HG03064 (cell line): ENCODE results near the gene SPTBN4.
A peak's percentile ranks its signal among the peaks of the same experiment; 100 is the strongest.
"Not testable (repeated sequence)": the region's sequence is repeated elsewhere in the genome, so short reads cannot be mapped to it uniquely, and the experiment has no call there.

Source experiments
- ATAC-seq: cut with Tn5 transposase; IDR thresholded peaks from one replicate; pipeline ENCODE4 v1.9.1; 2021; ENCODE audit warnings: low read depth; ENCODE audit not compliant: unreplicated experiment

Gene SPTBN4

DNA sequence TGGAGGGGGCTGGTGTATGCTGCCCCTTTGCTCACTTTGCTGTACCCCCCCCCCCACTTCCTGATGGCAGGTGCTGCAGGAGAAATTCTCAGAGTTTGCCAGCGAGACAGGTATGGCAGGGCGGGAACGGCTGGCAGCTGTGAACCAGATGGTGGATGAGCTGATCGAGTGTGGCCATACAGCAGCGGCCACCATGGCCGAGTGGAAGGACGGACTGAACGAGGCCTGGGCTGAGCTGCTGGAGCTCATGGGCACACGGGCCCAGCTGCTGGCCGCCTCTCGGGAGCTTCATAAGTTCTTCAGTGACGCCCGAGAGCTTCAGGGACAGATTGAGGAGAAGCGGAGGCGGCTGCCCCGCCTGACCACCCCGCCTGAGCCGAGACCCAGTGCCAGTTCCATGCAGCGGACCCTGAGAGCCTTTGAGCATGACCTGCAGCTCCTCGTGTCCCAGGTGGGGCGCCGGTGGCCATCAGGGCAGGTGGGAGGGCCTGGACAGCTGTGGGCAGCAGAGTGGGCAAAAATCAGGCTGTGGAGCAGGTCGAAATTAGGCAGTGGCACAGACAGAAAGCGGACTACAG lies 90.2 kb downstream of the SPTBN4 start:
- ATAC-seq, result no peak

- no peak for ATAC-seq
Observed at GRCh38 chr19:40559394-40559793, 92.6 kb downstream of the SPTBN4 start.

GRCh38 chr19:40560092-40560507 lies 93.3 kb downstream of the SPTBN4 start:
- ATAC-seq, result no peak

DNA sequence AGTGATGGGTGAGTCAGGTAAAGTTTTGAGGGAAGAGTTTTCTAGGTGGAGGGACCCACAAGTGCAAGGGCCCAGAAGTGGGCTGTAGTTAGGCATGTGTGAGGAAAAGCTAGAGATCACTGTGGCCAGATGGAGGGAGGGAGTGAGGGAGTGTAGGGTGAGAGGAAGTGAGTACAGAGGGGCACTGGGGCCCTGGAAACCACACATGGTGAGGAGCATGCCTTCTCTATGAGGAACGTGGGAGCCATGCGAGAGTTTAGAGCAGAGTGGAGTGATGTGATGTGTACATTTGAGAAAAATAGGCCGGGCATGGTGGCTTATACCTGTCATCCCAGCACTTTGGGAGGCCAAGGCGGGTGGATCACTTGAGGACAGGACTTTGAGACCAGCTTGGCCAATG lies 95.1 kb downstream of the SPTBN4 start:
- no peak for ATAC-seq

DNA sequence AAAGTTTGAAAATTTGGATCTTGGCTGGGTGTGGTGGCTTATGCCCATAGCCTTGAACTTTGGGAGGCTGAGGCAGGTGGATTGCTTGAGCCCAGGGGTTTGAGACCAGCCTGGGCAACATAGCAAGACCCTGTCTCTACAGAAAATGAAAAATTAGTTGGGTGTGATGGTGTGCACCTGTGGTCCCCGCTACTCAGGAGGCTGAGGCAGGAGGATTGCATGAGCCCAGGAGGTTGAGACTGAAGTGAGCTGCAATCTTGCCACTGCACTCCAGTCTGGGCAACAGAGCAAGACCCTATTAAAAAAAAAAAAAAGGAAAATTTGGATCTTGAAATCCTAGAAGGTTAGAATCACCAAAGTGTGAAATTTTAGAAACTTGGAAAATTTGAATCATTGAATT lies 97.7 kb downstream of the SPTBN4 start:
- ATAC-seq, result not testable (repeated sequence)

DNA sequence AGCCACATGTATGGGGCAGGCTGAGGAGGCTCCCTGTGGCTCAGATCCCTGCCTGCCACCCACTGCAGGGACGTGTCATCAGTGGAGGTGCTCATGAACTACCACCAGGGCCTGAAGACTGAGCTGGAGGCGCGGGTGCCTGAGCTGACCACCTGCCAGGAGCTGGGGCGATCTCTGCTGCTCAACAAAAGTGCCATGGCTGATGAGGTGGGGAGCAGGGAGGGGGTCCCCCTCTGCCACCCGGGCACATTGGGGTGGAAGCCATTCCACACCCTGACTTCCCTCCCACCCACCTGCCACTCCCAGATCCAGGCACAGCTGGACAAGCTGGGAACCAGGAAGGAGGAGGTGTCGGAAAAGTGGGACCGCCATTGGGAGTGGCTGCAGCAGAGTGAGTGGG lies 98.6 kb downstream of the SPTBN4 start:
- no peak for ATAC-seq

GRCh38 chr19:40565910-40566495 lies 99.2 kb downstream of the SPTBN4 start:
- no peak for ATAC-seq

- ATAC-seq, result no peak
Observed at GRCh38 chr19:40567040-40567749, 100.4 kb downstream of the SPTBN4 start.

- ATAC-seq, result no peak
Observed at GRCh38 chr19:40567750-40568494, 101.1 kb downstream of the SPTBN4 start.

DNA sequence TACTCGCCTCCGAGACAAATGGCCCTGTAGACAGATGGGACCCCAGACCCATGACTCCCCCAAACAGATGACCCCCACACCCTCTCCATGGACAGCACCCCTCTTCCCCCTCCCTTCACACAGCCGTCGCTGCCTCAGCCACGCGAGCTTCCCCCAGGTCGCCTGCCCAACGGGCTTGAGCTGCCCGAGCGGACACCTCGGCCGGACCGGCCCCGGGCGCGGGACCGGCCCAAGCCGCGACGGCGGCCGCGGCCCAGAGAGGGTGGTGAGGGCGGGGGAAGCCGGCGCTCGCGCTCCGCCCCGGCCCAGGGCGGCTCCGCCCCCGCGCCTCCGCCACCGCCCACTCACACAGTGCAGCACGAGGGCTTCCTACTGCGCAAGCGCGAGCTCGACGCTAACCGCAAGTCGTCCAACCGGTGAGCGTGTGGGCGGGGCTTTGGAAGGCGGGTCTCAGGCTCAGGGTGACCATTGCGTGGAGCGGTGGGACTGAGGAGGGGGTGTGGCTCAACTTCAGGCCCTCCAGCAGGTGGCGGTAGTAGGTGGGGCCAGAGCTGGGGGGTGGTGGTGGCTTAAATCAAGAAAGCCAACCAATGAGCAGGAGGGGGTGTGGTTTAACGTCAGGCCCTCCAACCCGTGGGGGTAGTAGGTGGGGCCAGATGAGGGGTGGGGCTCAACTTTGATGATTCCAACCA lies 103.7 kb downstream of the SPTBN4 start:
- ATAC-seq, result peak; percentile 62

GRCh38 chr19:40571005-40571318 lies 104.2 kb downstream of the SPTBN4 start:
- ATAC-seq, result peak; percentile 54

GRCh38 chr19:40571831-40572495 lies 105.2 kb downstream of the SPTBN4 start:
- no peak for ATAC-seq

DNA sequence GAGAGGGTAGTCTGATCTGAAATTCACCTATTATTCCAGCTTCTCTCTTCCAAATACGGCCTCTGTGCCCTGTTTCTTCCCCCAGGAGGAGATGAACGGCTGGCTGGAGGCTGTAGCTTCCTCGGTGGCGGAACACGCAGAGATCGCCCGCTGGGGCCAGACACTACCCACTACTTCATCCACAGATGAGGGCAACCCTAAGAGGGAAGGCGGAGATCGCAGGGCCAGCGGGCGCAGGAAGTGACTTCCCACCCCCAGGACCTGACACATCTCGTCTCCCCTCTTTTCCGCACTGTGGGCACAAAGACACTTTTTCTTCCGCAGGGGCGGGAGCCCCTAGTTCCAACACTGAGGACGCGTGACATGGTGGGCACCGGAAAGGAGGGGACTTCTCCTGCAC lies 108.5 kb downstream of the SPTBN4 start:
- ATAC-seq, result no peak

DNA sequence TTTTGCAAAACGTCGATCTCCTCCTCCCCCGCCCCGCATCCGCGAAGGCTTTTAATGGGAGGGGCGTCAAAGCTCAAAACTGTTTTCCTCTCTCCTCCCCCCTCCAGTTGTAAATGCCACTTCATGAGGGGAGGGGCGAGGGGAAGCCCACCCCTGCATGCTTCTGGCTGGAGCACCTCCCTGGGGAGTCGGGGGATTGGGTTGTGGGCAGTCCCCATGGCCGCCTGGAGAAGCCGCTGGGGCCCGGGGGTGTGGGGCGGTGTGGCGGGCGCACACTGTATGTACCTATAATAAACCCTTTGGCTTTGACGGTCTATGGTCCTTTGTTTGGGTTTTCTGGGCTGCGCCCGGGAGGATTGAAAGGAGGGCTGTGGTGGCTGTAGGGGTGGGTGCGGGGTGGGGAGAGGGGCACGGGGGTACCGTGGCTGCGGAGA lies 109.4 kb downstream of the SPTBN4 start:
- no peak for ATAC-seq

GRCh38 chr19:40576585-40577451 lies 110.0 kb downstream of the SPTBN4 start, which contains the start of gene SHKBP1:
TSS of gene SHKBP1 (plus strand) at chr19:40576873. CDS start at chr19:40576900, 27 bp downstream.
- ATAC-seq, result peak; percentile 77

DNA sequence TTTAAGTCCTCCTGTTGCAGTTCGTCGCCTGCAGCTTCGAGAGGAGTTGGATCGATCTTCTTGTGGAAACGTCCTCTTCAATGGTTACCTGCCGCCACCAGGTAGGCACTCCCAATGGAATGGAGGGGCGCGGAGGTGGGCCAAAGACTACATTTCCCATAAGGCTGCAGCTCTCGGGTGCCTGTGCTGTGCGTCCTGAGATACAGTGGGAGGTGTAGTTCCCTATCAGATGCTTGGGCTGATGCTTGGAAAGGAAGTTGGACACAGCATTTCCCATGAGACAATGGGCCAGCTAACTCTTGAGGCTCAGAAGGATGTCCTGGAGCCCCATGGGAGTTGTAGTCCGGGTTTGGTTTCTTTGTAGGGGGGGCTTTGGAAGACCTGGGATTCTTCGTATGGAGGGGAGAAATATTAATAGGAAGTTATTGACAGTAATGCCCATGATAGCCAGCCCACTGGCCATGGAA lies 111.7 kb downstream of the SPTBN4 start:
- no peak for ATAC-seq

DNA sequence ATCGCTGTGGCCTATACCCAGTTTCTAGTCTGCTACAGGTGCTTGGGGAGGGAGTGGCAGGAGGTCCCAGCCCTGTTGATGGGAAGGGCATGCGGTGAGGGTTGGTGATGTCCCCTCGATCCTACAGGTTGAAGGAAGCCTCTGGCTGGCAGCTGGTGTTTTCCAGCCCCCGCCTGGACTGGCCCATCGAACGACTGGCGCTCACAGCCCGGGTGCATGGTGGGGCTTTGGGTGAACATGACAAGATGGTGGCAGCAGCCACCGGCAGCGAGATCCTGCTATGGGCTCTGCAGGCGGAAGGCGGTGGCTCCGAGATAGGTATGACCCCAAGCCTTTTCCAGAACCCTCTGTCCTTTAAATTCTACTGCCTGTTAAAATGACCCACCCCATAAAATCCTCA lies 113.8 kb downstream of the SPTBN4 start:
- no peak for ATAC-seq

DNA sequence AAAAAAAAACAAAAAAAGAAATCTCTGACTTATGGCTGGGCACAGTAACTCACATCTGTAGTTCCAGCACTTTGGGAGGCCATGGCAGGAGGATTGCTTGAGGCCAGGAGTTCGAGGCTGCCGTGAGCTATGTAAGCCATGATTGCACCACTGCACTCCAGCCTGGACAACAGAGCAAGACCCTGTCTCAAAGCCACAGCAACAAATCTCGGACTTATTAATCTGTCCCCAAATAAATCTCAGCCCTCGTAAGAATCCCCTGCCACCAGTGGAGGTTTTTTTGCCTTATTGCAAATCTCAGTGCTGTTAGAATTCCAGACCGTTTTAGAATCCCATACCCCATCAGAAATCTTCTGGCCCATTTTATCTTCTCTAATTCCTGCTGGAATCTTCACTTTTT lies 114.7 kb downstream of the SPTBN4 start:
- ATAC-seq, result no peak

GRCh38 chr19:40582467-40582866 lies 115.7 kb downstream of the SPTBN4 start:
- no peak for ATAC-seq
